ENCODE data around the gene LAMA1. TPM values are rescaled to one million over a fixed set of nuclear protein-coding genes. Genes with fewer than 3 reads are reported as not detected.

The LAMA1 gene
- total and polyA plus RNA-seq, 2 of the 4 experiments (the other 2 are of a cell fraction), result 10.9 to 15.5 TPM

DNA sequence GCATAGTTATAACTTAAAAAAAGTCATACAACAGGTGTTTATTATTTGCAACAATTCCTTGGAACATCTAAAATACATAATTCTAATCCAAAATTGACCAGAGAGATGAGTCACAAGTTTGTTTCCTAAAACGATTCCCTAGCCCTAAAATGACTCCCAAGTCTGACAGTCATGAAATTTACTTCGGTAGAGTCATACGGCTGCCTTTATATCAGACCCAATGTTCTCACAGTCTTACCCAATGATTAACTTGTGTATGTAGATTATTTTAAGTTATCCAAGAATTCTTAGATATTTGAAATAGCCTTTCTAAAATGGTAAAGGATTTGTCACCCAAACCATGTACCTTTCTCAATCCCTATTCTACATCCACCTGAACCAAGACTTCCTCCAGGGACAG, 174.9 kb downstream of the LAMA1 start:
- POLR2A ChIA-PET (ENCODE audit: unreplicated experiment), result no interaction called here
- intact Hi-C loops (cut with micrococcal nuclease), result no loop called here
- Histone ChIP-seq H3K79me1 (ENCODE audit: low read depth in 1 of 2, low read length in 2 of 2) (no peaks in the 10 kb centered on the region), H3K4me1 (ENCODE audit: control insufficient read depth, insufficient read depth, low read length) (no peaks in the 10 kb centered on the region), H3K18ac (ENCODE audit: low read depth, low read length) (no peak overlapping the region), H4K91ac (ENCODE audit: insufficient read depth, low read depth, low read length) (no peak overlapping the region), H3K56ac (ENCODE audit: extremely low read depth, insufficient read depth, low read length) (no peak overlapping the region), H4K8ac (ENCODE audit: low read depth in 2 of 2, low read length in 2 of 2) (no peak overlapping the region), H3K14ac (replicated peaks; ENCODE audit: low read depth, low read length) (no peak overlapping the region), H2AK9ac (replicated peaks; ENCODE audit: low read depth, low read length, poor library complexity) (no peak overlapping the region), H3K36me3 (ENCODE audit: control insufficient read depth, insufficient read depth, low read length) (peaks cover 12% of the 10 kb centered on the region), H2AFZ (replicated peaks; ENCODE audit: low read length, poor library complexity) (no peak overlapping the region), H4K20me1 (ENCODE audit: insufficient read depth, low read length) (no peaks in the 10 kb centered on the region), H2BK120ac (ENCODE audit: low read depth, low read length) (no peak overlapping the region), H3K9me1 (ENCODE audit: insufficient read depth, low read length) (peaks cover 3% of the 10 kb centered on the region; the same call in 1 of the 2 replicates), H2BK5ac (ENCODE audit: low read depth, low read length, poor library complexity, severe bottlenecking) (no peak overlapping the region), H2BK20ac (ENCODE audit: low read depth, low read length) (no peak overlapping the region), H3K27ac (ENCODE audit: insufficient read depth, low read length) (no peak overlapping the region), H3K9me3 (ENCODE audit: control insufficient read depth, insufficient read depth, low read length) (no peaks in the 10 kb centered on the region), H3K4me2 (ENCODE audit: low read depth, low read length) (no peak overlapping the region), H3K4me3 (ENCODE audit: insufficient read depth, low read depth, low read length) (no peak overlapping the region), H3K4ac (ENCODE audit: low read depth, low read length) (no peak overlapping the region), H2AK5ac (ENCODE audit: low read depth, low read length) (no peak overlapping the region), H2BK15ac (ENCODE audit: low read depth, low read length) (no peak overlapping the region), H3K23ac (ENCODE audit: low read depth, low read length) (no peak overlapping the region), H3K9ac (ENCODE audit: low read depth, low read length) (no peak overlapping the region), H4K5ac (ENCODE audit: low read depth, low read length) (no peak overlapping the region), H3K27me3 (ENCODE audit: control insufficient read depth, insufficient read depth, low read length) (no peaks in the 10 kb centered on the region)
- no CpG with 5 or more reads among the region's 3 CpGs for WGBS, 2 experiments (ENCODE audit: extremely low coverage in 2 of 2, insufficient read length in 1 of 2)
- no TSS peak for BruUV-seq (replicated peaks)
- DNase-seq (no peak), ATAC-seq (ENCODE audit: low read depth) (no peak)
- dilution Hi-C loops (cut with HindIII; ENCODE audit: low sequenced_read_pairs, unreplicated experiment), result no loop called here
- CTCF ChIA-PET, result interaction anchor here (0.6 kb wide), 1 partner anchor 8 kb away, joined by 3 read pairs; no protein-coding TSS in a partner anchor
- in situ Hi-C loops (cut with MboI; ENCODE audit: low sequenced_read_pairs), result no loop called here
- TF ChIP-seq NFE2L2 (IDR thresholded peaks at IDR 0.05; ENCODE audit: low read depth, low read length) (no peak), POLR2A (IDR thresholded peaks at IDR 0.05; ENCODE audit: low read depth, low read length) (no peak), USF2 (IDR thresholded peaks at IDR 0.05; ENCODE audit: low read depth, low read length) (no peak), BHLHE40 (IDR thresholded peaks at IDR 0.05; ENCODE audit: low read depth, low read length) (no peak), RAD21 (IDR thresholded peaks at IDR 0.05; ENCODE audit: low read length) (no peak), RCOR1 (IDR thresholded peaks at IDR 0.05; ENCODE audit: insufficient replicate concordance, low read length) (no peak), MXI1 (IDR thresholded peaks at IDR 0.05; ENCODE audit: borderline replicate concordance, low read depth, low read length) (no peak), CHD1 (IDR thresholded peaks at IDR 0.05; ENCODE audit: low read depth, low read length) (no peak)
